Peyer's patch (tissue), 4 donors: ENCODE results near the gene CMKLR1. TPM values are rescaled to one million over a fixed set of nuclear protein-coding genes. Genes with fewer than 3 reads are reported as not detected.

Experiments used
- DNase-seq, 3 donors: peaks; one replicate each; pipeline ENCODE4 v3.0.0-alpha.2; 2017 to 2019
- H3K27ac ChIP-seq, 4 donors: fragments of 200-600 bp; sonication (generic); one replicate each; pipeline ENCODE4 v1.5.1; 2016 to 2019
- H3K27me3 ChIP-seq, 2 donors: fragments of 200-600 bp; sonication (generic); one replicate each; pipeline ENCODE4 v1.5.1; 2019
- H3K36me3 ChIP-seq, 3 donors: fragments of 200-600 bp; sonication (generic); one replicate each; pipeline ENCODE4 v1.5.1; 2016 to 2019
- H3K4me1 ChIP-seq, 4 donors: fragments of 200-600 bp; sonication (generic); one replicate each; pipeline ENCODE4 v1.5.1; 2016 to 2019
- H3K4me3 ChIP-seq, 4 donors: fragments of 200-600 bp; sonication (generic); 1 replicate in 3 of 4; 2 replicates in 1 of 4; pipeline ENCODE4 v1.5.1; 2016 to 2019; ENCODE audit warnings: mild to moderate bottlenecking in 1 of 4
- H3K9me3 ChIP-seq, 4 donors: fragments of 200-600 bp; sonication (generic); one replicate each; pipeline ENCODE4 v1.5.1; 2016 to 2019; ENCODE audit warnings: mild to moderate bottlenecking in 1 of 4
- POLR2A ChIP-seq, 2 donors: fragments of 450-650 bp; IDR thresholded peaks; one replicate each; pipeline ENCODE4 v1.5.1; 2017; ENCODE audit warnings: antibody characterized with exemption in 2 of 2, mild to moderate bottlenecking in 2 of 2, moderate library complexity in 2 of 2
- total RNA-seq, 4 donors: library from RNA; depleted of rRNA; stranded (reverse); fragments of >200 nt; gene quantifications; one replicate each; pipeline ENCODE4 v1.1.0, GENCODE V29; 2016
- TF ChIP-seq, protein P1 (sequence below), 6 experiments: fragments of 450-650 bp in 4 of 6; fragments of 200-600 bp in 2 of 6; sonication (generic) in 1 of 6; IDR thresholded peaks; one replicate each; pipeline ENCODE4 v1.5.1; 2017 to 2019; ENCODE audit warnings: antibody characterized with exemption in 6 of 6, mild to moderate bottlenecking in 3 of 6, moderate library complexity in 1 of 6

The CMKLR1 gene
- total RNA-seq, 4 donors from 2014 or later: 1.1 to 18.2 (median 4.1) TPM

DNA sequence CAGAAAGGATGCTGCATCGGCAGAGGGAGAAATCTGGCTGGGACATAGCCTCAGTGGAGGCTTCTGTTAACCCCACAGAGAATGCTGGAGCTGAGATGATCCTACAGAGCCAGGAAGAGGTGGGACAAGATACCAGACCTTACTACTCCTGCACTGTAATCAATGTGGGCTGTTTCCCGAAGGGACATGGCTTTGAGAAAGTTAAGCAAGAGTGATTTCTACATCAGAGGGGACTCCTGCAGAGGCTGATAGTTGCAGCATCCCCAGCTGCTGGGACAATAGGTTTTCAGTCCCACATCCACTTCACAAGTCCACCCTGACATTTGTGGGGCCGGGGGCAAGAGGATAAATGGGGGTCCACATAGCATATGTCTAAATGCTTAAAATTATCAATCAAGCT is 22.5 kb upstream of the CMKLR1 start:
- TF ChIP-seq, protein P1, sequence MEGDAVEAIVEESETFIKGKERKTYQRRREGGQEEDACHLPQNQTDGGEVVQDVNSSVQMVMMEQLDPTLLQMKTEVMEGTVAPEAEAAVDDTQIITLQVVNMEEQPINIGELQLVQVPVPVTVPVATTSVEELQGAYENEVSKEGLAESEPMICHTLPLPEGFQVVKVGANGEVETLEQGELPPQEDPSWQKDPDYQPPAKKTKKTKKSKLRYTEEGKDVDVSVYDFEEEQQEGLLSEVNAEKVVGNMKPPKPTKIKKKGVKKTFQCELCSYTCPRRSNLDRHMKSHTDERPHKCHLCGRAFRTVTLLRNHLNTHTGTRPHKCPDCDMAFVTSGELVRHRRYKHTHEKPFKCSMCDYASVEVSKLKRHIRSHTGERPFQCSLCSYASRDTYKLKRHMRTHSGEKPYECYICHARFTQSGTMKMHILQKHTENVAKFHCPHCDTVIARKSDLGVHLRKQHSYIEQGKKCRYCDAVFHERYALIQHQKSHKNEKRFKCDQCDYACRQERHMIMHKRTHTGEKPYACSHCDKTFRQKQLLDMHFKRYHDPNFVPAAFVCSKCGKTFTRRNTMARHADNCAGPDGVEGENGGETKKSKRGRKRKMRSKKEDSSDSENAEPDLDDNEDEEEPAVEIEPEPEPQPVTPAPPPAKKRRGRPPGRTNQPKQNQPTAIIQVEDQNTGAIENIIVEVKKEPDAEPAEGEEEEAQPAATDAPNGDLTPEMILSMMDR (IDR thresholded peaks at IDR 0.05): no peak
- no peak for TF ChIP-seq POLR2A (IDR thresholded peaks at IDR 0.05)
- H3K27me3 ChIP-seq: no peaks in the 10 kb centered on the region
- no peaks in the 10 kb centered on the region for H3K9me3 ChIP-seq
- DNase-seq: no peak
- H3K4me1 ChIP-seq: no peaks in the 10 kb centered on the region
- H3K36me3 ChIP-seq: no peaks in the 10 kb centered on the region
- no peak overlapping the region for H3K27ac ChIP-seq
- H3K4me3 ChIP-seq: no peak overlapping the region

DNA sequence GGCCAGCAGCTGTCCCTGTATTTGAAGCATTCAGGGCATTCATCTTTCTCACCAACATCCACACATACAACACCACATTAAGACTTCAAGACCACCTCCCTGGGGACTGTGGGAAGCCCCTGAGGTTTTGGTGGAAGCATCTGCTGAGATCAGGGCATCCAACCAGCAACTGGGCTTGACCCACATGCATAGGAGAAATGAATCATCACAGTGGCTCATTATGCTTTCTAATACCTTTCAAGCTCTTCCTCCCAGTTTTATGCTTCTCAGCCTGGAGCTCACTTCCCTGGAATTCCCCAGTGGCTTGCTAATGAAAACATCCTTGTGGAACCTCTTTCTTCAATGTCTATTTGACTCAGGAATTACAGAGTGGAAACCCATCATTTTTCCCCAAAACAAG is 21.4 kb upstream of the CMKLR1 start:
- no peak for DNase-seq
- H3K4me1 ChIP-seq: no peaks in the 10 kb centered on the region
- H3K27me3 ChIP-seq: no peaks in the 10 kb centered on the region
- H3K9me3 ChIP-seq: no peaks in the 10 kb centered on the region
- no peak overlapping the region for H3K27ac ChIP-seq
- no peak for TF ChIP-seq POLR2A (IDR thresholded peaks at IDR 0.05)
- TF ChIP-seq, protein P1 (IDR thresholded peaks at IDR 0.05): no peak
- H3K4me3 ChIP-seq: no peak overlapping the region
- H3K36me3 ChIP-seq: no peaks in the 10 kb centered on the region

DNA sequence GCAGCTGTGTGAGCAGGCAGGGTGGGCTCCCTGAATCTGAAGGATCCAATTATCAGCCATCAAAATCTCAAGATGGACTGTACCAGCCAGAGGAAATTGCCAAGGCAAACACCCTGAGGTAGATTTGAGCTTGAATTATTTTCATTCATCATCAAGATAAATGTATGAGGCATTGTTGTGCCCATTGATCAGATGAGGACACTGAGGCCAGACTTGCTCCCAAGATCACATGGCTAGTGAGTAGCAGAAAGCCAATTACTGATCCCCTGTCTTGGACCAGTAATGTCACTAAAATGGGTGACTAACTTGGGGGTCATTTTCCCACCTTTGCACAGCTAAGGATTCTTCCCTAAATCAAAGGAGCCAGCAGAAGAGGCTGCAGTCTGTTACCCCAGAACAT is 20.9 kb upstream of the CMKLR1 start:
- no peak for DNase-seq
- H3K4me1 ChIP-seq: no peaks in the 10 kb centered on the region
- no peak for TF ChIP-seq POLR2A (IDR thresholded peaks at IDR 0.05)
- TF ChIP-seq, protein P1 (IDR thresholded peaks at IDR 0.05): no peak
- no peaks in the 10 kb centered on the region for H3K27me3 ChIP-seq
- no peaks in the 10 kb centered on the region for H3K36me3 ChIP-seq
- no peak overlapping the region for H3K27ac ChIP-seq
- no peak overlapping the region for H3K4me3 ChIP-seq
- no peaks in the 10 kb centered on the region for H3K9me3 ChIP-seq

DNA sequence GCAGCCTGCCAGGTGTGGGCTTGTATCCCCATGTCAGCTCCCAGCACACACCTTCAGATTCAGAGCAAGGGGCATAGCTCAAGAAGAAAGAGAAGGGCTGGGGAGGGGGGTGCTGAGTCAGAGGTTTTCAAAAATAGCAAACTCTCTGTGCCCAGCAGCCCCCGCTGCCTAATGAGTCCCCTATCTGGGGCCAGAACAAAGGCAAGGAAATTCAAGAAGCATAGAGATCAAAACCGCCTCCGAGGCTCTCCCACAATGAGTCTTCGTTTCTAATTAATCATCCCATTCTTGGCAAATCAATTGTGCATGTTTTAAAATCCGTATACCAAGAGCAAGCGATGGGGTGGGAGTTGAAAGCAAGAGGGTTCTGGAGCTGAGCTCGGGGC is 19.5 kb upstream of the CMKLR1 start:
- TF ChIP-seq, protein P1 (IDR thresholded peaks at IDR 0.05): no peak
- no peak for TF ChIP-seq POLR2A (IDR thresholded peaks at IDR 0.05)
- Histone ChIP-seq H3K4me1 (no peaks in the 10 kb centered on the region), H3K27me3 (no peaks in the 10 kb centered on the region), H3K4me3 (no peak overlapping the region), H3K9me3 (no peaks in the 10 kb centered on the region), H3K36me3 (no peaks in the 10 kb centered on the region), H3K27ac (no peak overlapping the region)
- DNase-seq: no peak

DNA sequence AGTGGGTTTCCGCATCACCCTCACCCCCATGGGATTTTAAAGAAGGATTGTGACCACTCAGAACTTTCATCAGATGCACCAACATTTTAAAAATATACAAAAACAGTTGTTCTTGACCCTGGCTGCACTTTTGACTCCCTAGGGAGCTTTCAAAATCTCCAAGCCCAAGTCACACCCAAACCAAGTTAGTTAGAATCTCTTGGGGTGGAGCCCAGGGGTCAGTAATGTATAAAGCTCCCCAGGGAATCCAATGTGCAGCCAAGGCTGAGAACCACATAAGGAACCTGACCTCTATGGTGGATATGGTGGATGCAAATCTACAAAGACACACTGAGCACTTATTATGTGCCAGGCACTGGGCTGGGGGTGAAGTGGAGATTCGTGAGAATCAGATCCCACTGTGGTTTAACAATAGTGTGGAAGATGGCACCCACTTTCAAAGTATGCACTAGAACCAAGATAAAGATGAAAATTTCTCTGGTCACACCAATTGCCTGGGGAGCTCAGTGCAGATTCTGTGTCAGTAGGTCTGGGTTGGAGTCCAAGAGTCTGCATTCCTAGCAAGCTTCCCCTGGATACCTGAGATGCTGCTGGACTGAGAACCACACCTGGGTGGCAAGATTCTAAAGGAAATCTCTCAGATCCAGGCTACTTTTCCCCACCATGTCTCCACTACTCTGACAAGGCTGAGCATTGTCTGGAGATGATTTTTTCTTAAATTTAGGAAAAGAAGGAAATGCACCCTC is 18.9 kb upstream of the CMKLR1 start:
- Histone ChIP-seq H3K4me3 (no peak overlapping the region), H3K4me1 (no peaks in the 10 kb centered on the region), H3K36me3 (no peaks in the 10 kb centered on the region), H3K27ac (no peak overlapping the region), H3K27me3 (no peaks in the 10 kb centered on the region), H3K9me3 (no peaks in the 10 kb centered on the region)
- no peak for TF ChIP-seq POLR2A (IDR thresholded peaks at IDR 0.05)
- TF ChIP-seq, protein P1 (IDR thresholded peaks at IDR 0.05): no peak
- no peak for DNase-seq
